Aorta (tissue), 5 donors: ENCODE measurements around the gene SCN10A. TPM values are rescaled to one million over a fixed set of nuclear protein-coding genes. Genes with fewer than 3 reads are reported as not detected.

Source experiments
- ATAC-seq: fragments of 200-7000 bp; cut with Tn5 transposase; one replicate; pipeline ENCODE4 v1.9.1; 2022; ENCODE audit warnings: moderate library complexity; ENCODE audit not compliant: low FRiP score
- DNase-seq, 2 donors: peaks; one replicate each; pipeline ENCODE4 v3.0.0-alpha.2; 2020
- H3K27ac ChIP-seq, 2 donors: one replicate each; pipeline ENCODE4 v1.5.1; 2013; ENCODE audit warnings: low read length in 2 of 2, mild to moderate bottlenecking in 2 of 2, moderate library complexity in 2 of 2, control low read depth in 1 of 2, inconsistent platforms in 1 of 2, low read depth in 1 of 2
- H3K27me3 ChIP-seq, 2 donors: one replicate each; pipeline ENCODE4 v1.6.1; 2013; ENCODE audit warnings: control low read depth in 1 of 2, low read length in 1 of 2, mild to moderate bottlenecking in 1 of 2, moderate library complexity in 1 of 2; ENCODE audit not compliant: insufficient read depth in 2 of 2, control insufficient read depth in 1 of 2
- H3K36me3 ChIP-seq, 2 donors: one replicate each; pipeline ENCODE4 v1.6.1; 2013; ENCODE audit warnings: control low read depth in 1 of 2, low read length in 1 of 2, mild to moderate bottlenecking in 1 of 2; ENCODE audit not compliant: insufficient read depth in 2 of 2, control insufficient read depth in 1 of 2
- H3K4me1 ChIP-seq, 2 donors: one replicate each; pipeline ENCODE4 v1.6.1; 2013; ENCODE audit warnings: low read length in 2 of 2, control low read depth in 1 of 2, mild to moderate bottlenecking in 1 of 2, moderate library complexity in 1 of 2; ENCODE audit not compliant: insufficient read depth in 2 of 2, control insufficient read depth in 1 of 2
- H3K4me3 ChIP-seq, 2 donors: one replicate each; pipeline ENCODE4 v1.5.1; 2013; ENCODE audit warnings: low read length in 2 of 2, control low read depth in 1 of 2, mild to moderate bottlenecking in 1 of 2
- H3K9me3 ChIP-seq: one replicate; pipeline ENCODE4 v1.6.1; 2013; ENCODE audit warnings: mild to moderate bottlenecking, low read length; ENCODE audit not compliant: control insufficient read depth
- WGBS, 2 donors: extraction: QIAGEN DNeasy Blood & Tissue Kit; methylation state at CpG; one replicate each; pipeline ENCODE4 v1.1.7; 2013; 5-methylcytosine and 5-hydroxymethylcytosine counted together
- intact Hi-C, 2 donors: fragments of 100-400 bp; cut with DNase I; formaldehyde crosslinking; loops; one replicate each; pipeline versions ENCODE4 v1.14.2 to v1.15.0; 2022
- polyA plus RNA-seq, 2 donors: library from polyadenylated mRNA; stranded (reverse); fragments of 200-250 nt; gene quantifications; one replicate each; pipeline ENCODE4 v1.2.3, GENCODE V29; 2013
- total RNA-seq, 2 donors: library from RNA; stranded (reverse); fragmentation: NEBNext Ultra II Directional; extraction: Animal tissue kit (Norgen Biotek cat#: 25700); gene quantifications; one replicate each; pipeline ENCODE4 v1.2.1, GENCODE V29; 2021
- donor health status: healthy with polysubstance abuse.
- donor health status: Bipolar disorder and iron deficiency.
- donor health status: DM: no; HTN: no; CAD: no.
- donor health status: DM: no; HTN: no; CAD: no.
- donor health status: DM: yes; HTN: yes; CAD: no.

The SCN10A gene
- total and polyA plus RNA-seq, 4 donors = not detected

- Histone ChIP-seq H3K9me3 (no peaks in the 10 kb centered on the region), H3K4me1 (peaks cover 9% of the 10 kb centered on the region in 2 donors), H3K4me3 (no peak overlapping the region), H3K27me3 (no peaks in the 10 kb centered on the region), H3K27ac (peak overlapping the region; percentile 24 to 96), H3K36me3 (no peaks in the 10 kb centered on the region)
- WGBS, 2 donors = 72% methylated on average over 12 of the region's 12 CpGs
- ATAC-seq (no peak), DNase-seq (no peak)
- intact Hi-C loops = no loop called here
Measured at GRCh38 chr3:38722781-38723568, 93.0 kb downstream of the SCN10A start.

GRCh38 chr3:38721207-38721772 is 94.7 kb downstream of the SCN10A start:
- Histone ChIP-seq H3K9me3 (no peaks in the 10 kb centered on the region), H3K4me1 (peaks cover 9 to 11% of the 10 kb centered on the region in 2 donors), H3K27ac (peak overlapping the region in 1 of 2 donors; percentile 45), H3K27me3 (no peaks in the 10 kb centered on the region), H3K4me3 (no peak overlapping the region), H3K36me3 (no peaks in the 10 kb centered on the region)
- ATAC-seq = no peak
- intact Hi-C loops = no loop called here
- DNase-seq = no peak
- WGBS, 2 donors = 98% methylated on average over 5 of the region's 5 CpGs

- DNase-seq = no peak
- Histone ChIP-seq H3K36me3 (no peaks in the 10 kb centered on the region), H3K9me3 (no peaks in the 10 kb centered on the region), H3K27me3 (no peaks in the 10 kb centered on the region), H3K4me3 (no peak overlapping the region), H3K27ac (no peak overlapping the region), H3K4me1 (peaks cover 9 to 11% of the 10 kb centered on the region in 2 donors)
- WGBS, 2 donors = 44 to 50% methylated on average over 4 of the region's 4 CpGs
- intact Hi-C loops = no loop called here
- no peak for ATAC-seq
Measured at GRCh38 chr3:38720465-38720864, 95.6 kb downstream of the SCN10A start.

GRCh38 chr3:38717355-38718240 is 98.4 kb downstream of the SCN10A start:
- Histone ChIP-seq H3K27me3 (no peaks in the 10 kb centered on the region), H3K4me3 (no peak overlapping the region), H3K9me3 (no peaks in the 10 kb centered on the region), H3K4me1 (peaks cover 4 to 7% of the 10 kb centered on the region in 2 donors), H3K27ac (peak overlapping the region in 1 of 2 donors; percentile 32), H3K36me3 (no peaks in the 10 kb centered on the region)
- intact Hi-C loops = loop anchor here in 1 of 2 donors (5.0 kb wide), 1 partner anchor 120 kb away; no protein-coding TSS in a partner anchor
- 81 to 88% methylated on average over 5 of the region's 5 CpGs for WGBS, 2 donors
- DNase-seq (no peak), ATAC-seq (no peak)

- H3K4me1 ChIP-seq = peaks cover 0 to 2% of the 10 kb centered on the region in 2 donors
- no peaks in the 10 kb centered on the region for H3K36me3 ChIP-seq
- intact Hi-C loops = no loop called here
- ATAC-seq (no peak), DNase-seq (no peak)
- H3K4me3 ChIP-seq = no peak overlapping the region
- H3K27ac ChIP-seq = no peak overlapping the region
- 89% methylated on average over 2 of the region's 2 CpGs for WGBS, 2 donors
- H3K27me3 ChIP-seq = no peaks in the 10 kb centered on the region
- H3K9me3 ChIP-seq = peaks cover 1% of the 10 kb centered on the region
Measured at GRCh38 chr3:38713121-38713520, 102.9 kb downstream of the SCN10A start.

- no peaks in the 10 kb centered on the region for H3K27me3 ChIP-seq
- peaks cover 1% of the 10 kb centered on the region for H3K9me3 ChIP-seq
- no peak overlapping the region for H3K27ac ChIP-seq
- intact Hi-C loops = no loop called here
- ATAC-seq (no peak), DNase-seq (no peak)
- H3K4me3 ChIP-seq = no peak overlapping the region
- H3K4me1 ChIP-seq = no peaks in the 10 kb centered on the region
- no peaks in the 10 kb centered on the region for H3K36me3 ChIP-seq
Measured at GRCh38 chr3:38711321-38711720, 104.7 kb downstream of the SCN10A start.

- intact Hi-C loops = no loop called here
- Histone ChIP-seq H3K9me3 (peaks cover 1% of the 10 kb centered on the region), H3K36me3 (no peaks in the 10 kb centered on the region), H3K4me1 (no peaks in the 10 kb centered on the region), H3K27me3 (no peaks in the 10 kb centered on the region), H3K27ac (no peak overlapping the region), H3K4me3 (no peak overlapping the region)
- ATAC-seq = no peak
- DNase-seq = no peak
- 0 to 5% methylated on average over 1 of the region's 1 CpG for WGBS, 2 donors
Measured at GRCh38 chr3:38707730-38708129, 108.3 kb downstream of the SCN10A start.

- ATAC-seq (no peak), DNase-seq (no peak)
- no peaks in the 10 kb centered on the region for H3K4me1 ChIP-seq
- no peaks in the 10 kb centered on the region for H3K27me3 ChIP-seq
- no peak overlapping the region for H3K4me3 ChIP-seq
- no peaks in the 10 kb centered on the region for H3K36me3 ChIP-seq
- H3K9me3 ChIP-seq = no peaks in the 10 kb centered on the region
- intact Hi-C loops = no loop called here
- WGBS, 2 donors = 60 to 61% methylated on average over 2 of the region's 2 CpGs
- no peak overlapping the region for H3K27ac ChIP-seq
Measured at GRCh38 chr3:38706961-38707360, 109.1 kb downstream of the SCN10A start.
